Thyroid gland (tissue), 4 donors: ENCODE data around the gene SCN7A.

Source experiments
- POLR2A ChIP-seq, 2 donors: fragments of 450-650 bp; IDR thresholded peaks; one replicate each; pipeline ENCODE4 v1.6.1; 2017; ENCODE audit warnings: antibody characterized with exemption in 2 of 2, mild to moderate bottlenecking in 2 of 2, moderate library complexity in 1 of 2
- TF ChIP-seq, protein P1 (sequence below), 6 experiments: fragments of 200-600 bp in 3 of 6; fragments of 450-650 bp in 3 of 6; sonication (generic) in 3 of 6; IDR thresholded peaks; one replicate each; pipeline ENCODE4 v1.5.1; 2016 to 2019; ENCODE audit warnings: antibody characterized with exemption in 6 of 6, mild to moderate bottlenecking in 2 of 6, inconsistent platforms in 1 of 6, moderate library complexity in 1 of 6

DNA sequence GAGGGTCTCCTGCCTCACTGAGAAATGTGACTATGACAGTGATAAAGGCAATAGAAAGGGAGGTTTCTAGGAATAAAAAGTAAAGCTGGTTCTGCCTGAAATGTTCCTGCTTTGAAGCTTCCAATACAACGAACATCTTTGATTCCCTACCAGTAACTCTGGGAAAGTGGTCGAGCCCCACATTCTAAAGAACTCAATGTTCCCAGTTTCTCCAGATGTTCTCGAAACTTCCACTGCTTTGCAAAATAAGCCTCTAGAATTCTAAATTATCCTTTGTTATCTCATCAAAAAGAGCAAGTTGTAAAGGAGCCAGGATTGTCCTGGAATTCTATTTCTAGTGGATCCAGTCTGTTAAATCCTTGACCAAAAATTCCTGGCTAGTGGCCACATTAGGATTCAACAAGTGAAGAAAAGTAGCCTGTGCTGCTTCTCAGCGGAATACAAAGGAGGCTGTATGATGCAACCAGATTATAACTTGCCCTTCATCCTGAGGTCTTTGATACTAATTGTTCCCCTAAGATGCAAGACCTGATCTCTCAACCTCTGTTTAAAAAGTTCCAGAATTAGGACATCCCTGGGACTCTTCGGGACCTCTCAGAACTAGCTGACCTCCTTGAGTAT lies 8.4 kb downstream of the SCN7A start:
- TF ChIP-seq POLR2A (IDR thresholded peaks at IDR 0.05), result no peak
- TF ChIP-seq, protein P1, sequence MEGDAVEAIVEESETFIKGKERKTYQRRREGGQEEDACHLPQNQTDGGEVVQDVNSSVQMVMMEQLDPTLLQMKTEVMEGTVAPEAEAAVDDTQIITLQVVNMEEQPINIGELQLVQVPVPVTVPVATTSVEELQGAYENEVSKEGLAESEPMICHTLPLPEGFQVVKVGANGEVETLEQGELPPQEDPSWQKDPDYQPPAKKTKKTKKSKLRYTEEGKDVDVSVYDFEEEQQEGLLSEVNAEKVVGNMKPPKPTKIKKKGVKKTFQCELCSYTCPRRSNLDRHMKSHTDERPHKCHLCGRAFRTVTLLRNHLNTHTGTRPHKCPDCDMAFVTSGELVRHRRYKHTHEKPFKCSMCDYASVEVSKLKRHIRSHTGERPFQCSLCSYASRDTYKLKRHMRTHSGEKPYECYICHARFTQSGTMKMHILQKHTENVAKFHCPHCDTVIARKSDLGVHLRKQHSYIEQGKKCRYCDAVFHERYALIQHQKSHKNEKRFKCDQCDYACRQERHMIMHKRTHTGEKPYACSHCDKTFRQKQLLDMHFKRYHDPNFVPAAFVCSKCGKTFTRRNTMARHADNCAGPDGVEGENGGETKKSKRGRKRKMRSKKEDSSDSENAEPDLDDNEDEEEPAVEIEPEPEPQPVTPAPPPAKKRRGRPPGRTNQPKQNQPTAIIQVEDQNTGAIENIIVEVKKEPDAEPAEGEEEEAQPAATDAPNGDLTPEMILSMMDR (IDR thresholded peaks at IDR 0.05), result no peak
